Measurements from ENCODE around the gene NCK1.
"Not testable (repeated sequence)": the region's sequence is repeated elsewhere in the genome, so short reads cannot be mapped to it uniquely, and the experiment has no call there.

DNA sequence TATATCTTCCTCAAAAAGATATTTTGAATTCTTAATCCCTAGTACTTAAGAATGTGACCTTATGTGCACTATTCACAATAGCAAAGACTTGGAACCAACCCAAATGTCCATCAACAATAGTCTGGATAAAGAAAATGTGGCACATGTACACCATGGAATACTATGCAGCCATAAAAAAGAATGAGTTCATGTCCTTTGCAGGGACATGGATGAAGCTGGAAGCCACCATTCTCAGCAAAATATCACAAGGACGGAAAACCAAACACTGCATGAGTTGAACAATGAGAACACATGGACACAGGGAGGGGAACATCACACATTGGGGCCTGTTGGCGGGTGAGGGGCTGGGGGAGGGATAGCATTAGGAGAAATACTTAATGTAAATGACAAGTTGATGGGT is 17.5 kb downstream of the NCK1 start:
- TF ChIP-seq, protein P1, sequence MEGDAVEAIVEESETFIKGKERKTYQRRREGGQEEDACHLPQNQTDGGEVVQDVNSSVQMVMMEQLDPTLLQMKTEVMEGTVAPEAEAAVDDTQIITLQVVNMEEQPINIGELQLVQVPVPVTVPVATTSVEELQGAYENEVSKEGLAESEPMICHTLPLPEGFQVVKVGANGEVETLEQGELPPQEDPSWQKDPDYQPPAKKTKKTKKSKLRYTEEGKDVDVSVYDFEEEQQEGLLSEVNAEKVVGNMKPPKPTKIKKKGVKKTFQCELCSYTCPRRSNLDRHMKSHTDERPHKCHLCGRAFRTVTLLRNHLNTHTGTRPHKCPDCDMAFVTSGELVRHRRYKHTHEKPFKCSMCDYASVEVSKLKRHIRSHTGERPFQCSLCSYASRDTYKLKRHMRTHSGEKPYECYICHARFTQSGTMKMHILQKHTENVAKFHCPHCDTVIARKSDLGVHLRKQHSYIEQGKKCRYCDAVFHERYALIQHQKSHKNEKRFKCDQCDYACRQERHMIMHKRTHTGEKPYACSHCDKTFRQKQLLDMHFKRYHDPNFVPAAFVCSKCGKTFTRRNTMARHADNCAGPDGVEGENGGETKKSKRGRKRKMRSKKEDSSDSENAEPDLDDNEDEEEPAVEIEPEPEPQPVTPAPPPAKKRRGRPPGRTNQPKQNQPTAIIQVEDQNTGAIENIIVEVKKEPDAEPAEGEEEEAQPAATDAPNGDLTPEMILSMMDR (IDR thresholded peaks at IDR 0.05 in 8 of 11, conservative IDR thresholded peaks at IDR 0.05 in 3 of 11) = not testable (repeated sequence)
- TF ChIP-seq POLR2A (IDR thresholded peaks at IDR 0.05) = not testable (repeated sequence)

Measured in spleen (tissue), 7 donors.